Sigmoid colon (tissue), 7 donors: ENCODE data around the gene AGFG1. TPM values are rescaled to one million over a fixed set of nuclear protein-coding genes. Genes with fewer than 3 reads are reported as not detected.

ENCODE experiments used
- DNase-seq: peaks from one replicate; pipeline ENCODE4 v3.0.0-alpha.2; 2019
- H3K27ac ChIP-seq, 4 donors: fragments of 200-600 bp; sonication (generic); one replicate each; pipeline ENCODE4 v1.5.1; 2016 to 2019; ENCODE audit warnings: mild to moderate bottlenecking in 1 of 4
- H3K27me3 ChIP-seq, 3 donors: fragments of 200-600 bp; sonication (generic); one replicate each; pipeline ENCODE4 v1.5.1; 2019; ENCODE audit warnings: mild to moderate bottlenecking in 1 of 3
- H3K36me3 ChIP-seq, 4 donors: fragments of 200-600 bp; sonication (generic); one replicate each; pipeline ENCODE4 v1.5.1; 2016 to 2019
- H3K4me1 ChIP-seq, 4 donors: fragments of 200-600 bp; sonication (generic); one replicate each; pipeline ENCODE4 v1.5.1; 2017 to 2019
- H3K4me3 ChIP-seq, 4 donors: fragments of 200-600 bp; sonication (generic); one replicate each; pipeline ENCODE4 v1.5.1; 2017 to 2019; ENCODE audit warnings: mild to moderate bottlenecking in 2 of 4, moderate library complexity in 1 of 4
- H3K9me3 ChIP-seq, 4 donors: fragments of 200-600 bp in 3 of 4; sonication (generic) in 3 of 4; one replicate each; pipeline versions ENCODE4 v1.5.1 to v1.6.1; 2013 to 2019
- EP300 ChIP-seq, 4 donors: sonication (generic); formaldehyde crosslinking; IDR thresholded peaks; one replicate each; pipeline ENCODE4 v1.6.1; 2017; ENCODE audit warnings: antibody characterized with exemption in 4 of 4
- POLR2A ChIP-seq, 2 donors: fragments of 450-650 bp; IDR thresholded peaks; one replicate each; pipeline ENCODE4 v1.6.1; 2016; ENCODE audit warnings: antibody characterized with exemption in 2 of 2, mild to moderate bottlenecking in 2 of 2, moderate library complexity in 2 of 2
- POLR2AphosphoS5 ChIP-seq, 4 donors: sonication (generic); formaldehyde crosslinking; IDR thresholded peaks; one replicate each; pipeline ENCODE4 v1.6.1; 2017; ENCODE audit warnings: antibody characterized with exemption in 4 of 4
- WGBS, 2 donors: extraction: QIAGEN DNeasy Blood & Tissue Kit; methylation state at CpG; one replicate each; pipeline ENCODE4 v1.1.7; 2013; 5-methylcytosine and 5-hydroxymethylcytosine counted together
- intact Hi-C: fragments of 100-400 bp; cut with DNase I; formaldehyde crosslinking; loops from one replicate; pipeline ENCODE4 v1.15.1; 2023
- polyA plus RNA-seq, 3 donors: library from polyadenylated mRNA; stranded (reverse); fragments of 200-250 nt; gene quantifications; one replicate each; pipeline ENCODE4 v1.2.3, GENCODE V29; 2013
- total RNA-seq, 4 donors: library from RNA; depleted of rRNA; stranded (reverse); fragments of >200 nt; gene quantifications; one replicate each; pipeline ENCODE4 v1.1.0, GENCODE V29; 2016
- TF ChIP-seq, protein P1 (sequence below), 4 experiments: fragments of 450-650 bp in 3 of 4; fragments of 200-600 bp in 1 of 4; IDR thresholded peaks; one replicate each; pipeline ENCODE4 v1.5.1; 2016 to 2019; ENCODE audit warnings: antibody characterized with exemption in 4 of 4, mild to moderate bottlenecking in 3 of 4, moderate library complexity in 2 of 4
- donor health status: healthy with polysubstance abuse.
- donor health status: Bipolar disorder and iron deficiency.
- donor health status: healthy.

The AGFG1 gene
- total and polyA plus RNA-seq, 7 donors = 36.0 to 53.9 (median 43.6) TPM

DNA sequence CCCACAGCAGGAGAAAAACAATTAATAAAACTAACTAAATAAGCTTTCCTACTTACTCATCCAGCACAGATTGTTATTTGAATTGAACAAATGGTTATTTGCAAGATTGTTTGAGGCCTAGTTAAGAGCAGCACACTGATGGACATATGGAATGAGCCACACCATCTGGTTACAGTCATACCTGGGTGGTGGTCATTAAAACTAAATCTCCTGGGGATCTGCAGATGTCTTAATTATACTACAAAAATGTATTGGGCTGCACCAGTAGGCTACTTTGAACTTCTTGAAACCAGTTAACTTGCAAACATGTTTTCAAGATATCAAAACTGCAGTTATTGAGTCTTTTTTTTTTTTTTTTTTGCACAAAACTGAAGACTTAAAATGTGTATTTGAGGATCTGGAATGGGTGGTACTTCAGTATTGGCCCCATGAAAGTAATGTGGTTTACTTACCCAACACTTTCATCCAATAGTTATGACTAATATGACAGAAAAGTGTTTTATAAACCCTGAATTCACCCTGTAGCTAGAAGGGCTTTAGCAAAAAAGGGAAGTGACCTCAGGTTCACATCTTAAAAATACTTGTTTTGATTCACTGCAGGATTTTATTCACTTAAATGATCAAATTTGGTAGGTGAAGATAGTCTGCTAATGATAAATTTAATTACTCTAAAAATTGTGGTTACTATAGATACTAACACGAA, 10.8 kb downstream of the AGFG1 start:
- H3K4me1 ChIP-seq = peaks cover 0 to 48% (median 28%) of the 10 kb centered on the region in 4 donors
- no peak overlapping the region for H3K4me3 ChIP-seq
- H3K27me3 ChIP-seq = no peaks in the 10 kb centered on the region
- no peaks in the 10 kb centered on the region for H3K9me3 ChIP-seq
- WGBS, 2 donors = 35 to 91% methylated on average over 1 of the region's 1 CpG
- intact Hi-C loops = no loop called here
- no peak overlapping the region for H3K27ac ChIP-seq
- DNase-seq = no peak
- TF ChIP-seq POLR2A (IDR thresholded peaks at IDR 0.05) (no peak), POLR2AphosphoS5 (IDR thresholded peaks at IDR 0.05) (no peak), EP300 (IDR thresholded peaks at IDR 0.05) (no peak)
- TF ChIP-seq, protein P1, sequence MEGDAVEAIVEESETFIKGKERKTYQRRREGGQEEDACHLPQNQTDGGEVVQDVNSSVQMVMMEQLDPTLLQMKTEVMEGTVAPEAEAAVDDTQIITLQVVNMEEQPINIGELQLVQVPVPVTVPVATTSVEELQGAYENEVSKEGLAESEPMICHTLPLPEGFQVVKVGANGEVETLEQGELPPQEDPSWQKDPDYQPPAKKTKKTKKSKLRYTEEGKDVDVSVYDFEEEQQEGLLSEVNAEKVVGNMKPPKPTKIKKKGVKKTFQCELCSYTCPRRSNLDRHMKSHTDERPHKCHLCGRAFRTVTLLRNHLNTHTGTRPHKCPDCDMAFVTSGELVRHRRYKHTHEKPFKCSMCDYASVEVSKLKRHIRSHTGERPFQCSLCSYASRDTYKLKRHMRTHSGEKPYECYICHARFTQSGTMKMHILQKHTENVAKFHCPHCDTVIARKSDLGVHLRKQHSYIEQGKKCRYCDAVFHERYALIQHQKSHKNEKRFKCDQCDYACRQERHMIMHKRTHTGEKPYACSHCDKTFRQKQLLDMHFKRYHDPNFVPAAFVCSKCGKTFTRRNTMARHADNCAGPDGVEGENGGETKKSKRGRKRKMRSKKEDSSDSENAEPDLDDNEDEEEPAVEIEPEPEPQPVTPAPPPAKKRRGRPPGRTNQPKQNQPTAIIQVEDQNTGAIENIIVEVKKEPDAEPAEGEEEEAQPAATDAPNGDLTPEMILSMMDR (IDR thresholded peaks at IDR 0.05) = no peak
- no peaks in the 10 kb centered on the region for H3K36me3 ChIP-seq

DNA sequence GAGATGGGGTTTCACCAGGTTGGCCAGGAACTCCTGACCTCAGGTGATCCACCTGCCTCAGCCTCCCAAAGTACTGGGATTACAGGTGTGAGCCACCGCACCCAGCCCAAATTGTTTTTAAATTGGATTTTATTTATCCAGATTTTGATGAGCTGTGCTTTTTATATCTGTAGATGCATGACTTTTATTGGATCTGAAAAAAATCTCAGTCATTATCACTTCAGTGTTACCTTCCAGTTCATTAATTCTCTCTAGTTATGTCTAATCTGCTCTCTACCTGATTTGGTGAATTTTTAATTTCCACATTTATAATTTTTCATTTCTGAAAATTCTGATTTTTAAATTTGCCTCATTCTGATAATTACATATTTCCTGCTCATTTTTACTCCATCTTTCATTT, 13.5 kb downstream of the AGFG1 start:
- Histone ChIP-seq H3K27ac (no peak overlapping the region), H3K9me3 (no peaks in the 10 kb centered on the region), H3K27me3 (no peaks in the 10 kb centered on the region), H3K4me3 (no peak overlapping the region), H3K36me3 (no peaks in the 10 kb centered on the region), H3K4me1 (peaks cover 0 to 26% (median 10%) of the 10 kb centered on the region in 4 donors)
- DNase-seq = no peak
- TF ChIP-seq POLR2AphosphoS5 (IDR thresholded peaks at IDR 0.05) (no peak), POLR2A (IDR thresholded peaks at IDR 0.05) (no peak), EP300 (IDR thresholded peaks at IDR 0.05) (no peak)
- TF ChIP-seq, protein P1 (IDR thresholded peaks at IDR 0.05) = no peak
- 95 to 98% methylated on average over 1 of the region's 1 CpG for WGBS, 2 donors
- intact Hi-C loops = no loop called here

DNA sequence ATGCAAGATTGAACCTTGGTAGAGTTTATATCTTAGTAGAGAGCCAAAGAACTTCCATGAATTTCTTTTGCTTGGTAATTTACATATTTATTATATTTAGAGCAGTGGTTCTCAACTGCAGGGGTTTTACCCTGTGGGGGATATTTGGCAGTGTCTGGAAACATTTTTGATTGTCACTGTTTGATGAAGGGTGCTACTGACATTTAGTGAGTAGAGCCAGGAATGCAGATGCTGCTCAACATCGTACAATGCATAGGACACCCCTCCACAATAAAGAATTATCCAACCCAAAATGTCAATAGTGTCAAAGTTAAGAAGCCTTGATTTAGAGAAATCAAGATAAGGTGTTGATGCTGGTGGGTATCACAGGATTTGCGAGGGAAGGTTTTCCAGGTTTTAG, 14.7 kb downstream of the AGFG1 start:
- intact Hi-C loops = no loop called here
- peaks cover 0 to 22% (median 11%) of the 10 kb centered on the region in 4 donors for H3K4me1 ChIP-seq
- no peaks in the 10 kb centered on the region for H3K9me3 ChIP-seq
- H3K27ac ChIP-seq = no peak overlapping the region
- H3K4me3 ChIP-seq = no peak overlapping the region
- TF ChIP-seq, protein P1 (IDR thresholded peaks at IDR 0.05) = no peak
- TF ChIP-seq EP300 (IDR thresholded peaks at IDR 0.05) (no peak), POLR2A (IDR thresholded peaks at IDR 0.05) (no peak), POLR2AphosphoS5 (IDR thresholded peaks at IDR 0.05) (no peak)
- H3K27me3 ChIP-seq = no peaks in the 10 kb centered on the region
- DNase-seq = no peak
- no peaks in the 10 kb centered on the region for H3K36me3 ChIP-seq
- 83 to 95% methylated on average over 2 of the region's 2 CpGs for WGBS, 2 donors

DNA sequence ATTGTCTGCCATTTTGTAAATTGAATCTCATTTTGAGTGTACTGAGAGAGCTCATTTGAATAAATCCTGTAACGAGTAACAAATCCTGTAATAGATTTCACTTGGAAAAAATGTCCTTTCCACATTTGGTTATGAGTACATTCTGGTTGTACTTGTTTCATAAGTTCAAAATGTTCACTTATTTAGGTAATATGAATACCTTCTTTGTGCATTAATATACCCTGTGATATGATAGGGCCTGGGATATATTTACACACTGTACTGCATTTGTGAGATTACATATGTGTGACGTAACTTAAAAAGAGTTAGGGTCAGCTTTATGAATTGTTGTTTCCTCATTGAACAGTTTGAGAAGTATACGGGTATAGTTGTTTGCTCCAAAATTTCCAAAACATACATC, 16.1 kb downstream of the AGFG1 start:
- 67 to 91% methylated on average over 3 of the region's 3 CpGs for WGBS, 2 donors
- intact Hi-C loops = no loop called here
- Histone ChIP-seq H3K4me3 (no peak overlapping the region), H3K4me1 (peaks cover 0 to 11% (median 5%) of the 10 kb centered on the region in 4 donors), H3K36me3 (no peaks in the 10 kb centered on the region), H3K27ac (no peak overlapping the region), H3K27me3 (no peaks in the 10 kb centered on the region), H3K9me3 (no peaks in the 10 kb centered on the region)
- DNase-seq = no peak
- TF ChIP-seq, protein P1 (IDR thresholded peaks at IDR 0.05) = no peak
- TF ChIP-seq POLR2AphosphoS5 (IDR thresholded peaks at IDR 0.05) = no peak

DNA sequence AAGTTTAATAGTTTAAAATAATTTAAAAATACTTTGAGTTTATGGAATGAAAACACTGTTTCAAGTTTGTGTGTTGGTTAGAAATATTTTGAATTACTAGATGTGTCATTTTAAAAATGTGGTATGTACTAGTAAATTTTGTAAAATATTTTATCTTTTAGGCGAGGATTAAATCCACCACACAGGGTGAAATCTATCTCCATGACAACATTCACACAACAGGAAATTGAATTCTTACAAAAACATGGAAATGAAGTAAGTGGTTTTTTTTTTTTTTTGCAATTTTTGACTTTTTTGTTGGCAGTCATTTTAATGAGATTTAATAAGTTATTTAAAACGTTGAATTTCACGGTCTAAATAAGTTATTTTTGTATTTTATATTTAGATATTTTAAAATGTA, 19.4 kb downstream of the AGFG1 start:
- Histone ChIP-seq H3K9me3 (no peaks in the 10 kb centered on the region), H3K27ac (no peak overlapping the region), H3K27me3 (no peaks in the 10 kb centered on the region), H3K36me3 (peaks cover 0 to 4% (median 0%) of the 10 kb centered on the region in 4 donors), H3K4me1 (peaks cover 0 to 9% (median 0%) of the 10 kb centered on the region in 4 donors), H3K4me3 (no peak overlapping the region)
- intact Hi-C loops = no loop called here
- no peak for DNase-seq
- 85 to 89% methylated on average over 3 of the region's 3 CpGs for WGBS, 2 donors
- TF ChIP-seq, protein P1 (IDR thresholded peaks at IDR 0.05) = no peak
- TF ChIP-seq POLR2A (IDR thresholded peaks at IDR 0.05) (no peak), POLR2AphosphoS5 (IDR thresholded peaks at IDR 0.05) (no peak), EP300 (IDR thresholded peaks at IDR 0.05) (no peak)
